Measurements from ENCODE around the gene LCN15.

Gene LCN15

GRCh38 chr9:136754059-136754572, 10.2 kb downstream of the LCN15 start:
- DNase-seq, result no peak

DNA sequence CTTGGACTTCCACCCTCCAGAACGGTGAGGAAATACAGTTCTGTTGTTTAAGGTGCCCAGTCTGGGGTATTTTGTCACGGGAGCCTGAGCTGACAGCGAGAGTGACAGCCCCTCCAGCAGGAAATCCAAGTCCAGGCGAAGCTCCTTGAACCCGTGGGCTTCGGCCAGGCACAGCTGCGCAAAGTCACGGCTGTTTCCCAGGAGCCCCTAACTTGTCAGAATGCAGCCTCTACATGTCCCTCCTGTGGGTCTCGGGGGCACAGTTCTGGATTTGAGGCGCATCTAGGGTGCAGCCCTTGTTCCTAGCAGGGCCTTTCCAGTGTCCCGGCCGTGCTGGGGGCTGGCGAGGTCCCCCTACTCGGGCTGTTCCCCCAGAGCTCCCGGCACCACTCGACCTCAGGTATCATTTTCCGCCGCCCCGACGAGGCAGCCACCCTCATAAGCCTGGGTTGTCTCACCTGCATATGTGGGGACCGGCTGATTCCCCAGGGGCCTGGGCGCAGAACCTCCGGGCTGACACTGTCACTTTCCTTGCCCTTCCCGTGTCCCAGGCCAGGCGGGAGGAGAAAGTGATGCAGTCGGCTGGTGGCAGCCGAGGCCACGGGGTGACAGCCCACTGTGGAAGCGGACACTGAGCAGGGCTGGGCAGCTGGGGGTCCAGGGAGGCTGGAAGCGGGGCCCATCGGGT, 10.8 kb downstream of the LCN15 start:
- no peak for DNase-seq

DNA sequence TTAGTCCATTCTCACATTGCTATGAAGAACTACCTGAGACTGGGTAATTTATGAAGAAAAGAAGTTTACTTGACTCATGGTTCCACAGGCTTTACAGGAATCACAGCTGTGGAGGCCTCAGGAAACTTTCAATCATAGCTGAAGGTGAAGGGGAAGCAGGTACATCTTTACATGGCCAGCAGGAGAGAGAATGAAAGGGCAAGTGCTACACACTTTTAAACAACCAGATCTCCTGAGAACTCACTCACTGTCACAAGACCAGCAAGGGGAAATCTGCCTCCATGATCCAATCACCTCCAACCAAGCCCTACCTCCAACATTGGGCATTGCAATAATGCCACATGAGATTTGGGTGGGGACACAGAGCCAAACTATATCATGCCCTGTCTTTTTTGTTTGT, 12.5 kb downstream of the LCN15 start:
- DNase-seq, result no peak

DNA sequence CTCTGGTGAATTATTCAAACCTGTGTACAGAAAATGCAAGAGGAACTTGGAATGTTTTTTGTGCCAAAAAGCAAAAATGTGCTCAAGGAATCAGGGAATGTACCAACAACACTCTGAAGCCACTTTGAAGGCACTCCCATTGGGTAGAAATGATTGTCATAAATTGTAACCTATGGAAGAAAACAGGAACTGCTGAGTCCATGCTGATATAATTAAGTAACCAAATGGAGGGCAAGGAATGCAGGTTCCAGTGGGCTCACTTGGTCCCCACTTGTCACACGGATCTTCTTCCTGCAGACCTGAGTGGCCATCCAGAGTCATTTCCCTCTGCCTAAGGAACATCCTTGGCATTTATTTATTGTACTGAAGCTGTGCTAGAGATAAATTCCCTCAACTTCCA, 13.1 kb downstream of the LCN15 start:
- no peak for DNase-seq

- DNase-seq, result no peak
These were observed 13.8 kb downstream of the LCN15 start for GRCh38 chr9:136750526-136750925.

DNA sequence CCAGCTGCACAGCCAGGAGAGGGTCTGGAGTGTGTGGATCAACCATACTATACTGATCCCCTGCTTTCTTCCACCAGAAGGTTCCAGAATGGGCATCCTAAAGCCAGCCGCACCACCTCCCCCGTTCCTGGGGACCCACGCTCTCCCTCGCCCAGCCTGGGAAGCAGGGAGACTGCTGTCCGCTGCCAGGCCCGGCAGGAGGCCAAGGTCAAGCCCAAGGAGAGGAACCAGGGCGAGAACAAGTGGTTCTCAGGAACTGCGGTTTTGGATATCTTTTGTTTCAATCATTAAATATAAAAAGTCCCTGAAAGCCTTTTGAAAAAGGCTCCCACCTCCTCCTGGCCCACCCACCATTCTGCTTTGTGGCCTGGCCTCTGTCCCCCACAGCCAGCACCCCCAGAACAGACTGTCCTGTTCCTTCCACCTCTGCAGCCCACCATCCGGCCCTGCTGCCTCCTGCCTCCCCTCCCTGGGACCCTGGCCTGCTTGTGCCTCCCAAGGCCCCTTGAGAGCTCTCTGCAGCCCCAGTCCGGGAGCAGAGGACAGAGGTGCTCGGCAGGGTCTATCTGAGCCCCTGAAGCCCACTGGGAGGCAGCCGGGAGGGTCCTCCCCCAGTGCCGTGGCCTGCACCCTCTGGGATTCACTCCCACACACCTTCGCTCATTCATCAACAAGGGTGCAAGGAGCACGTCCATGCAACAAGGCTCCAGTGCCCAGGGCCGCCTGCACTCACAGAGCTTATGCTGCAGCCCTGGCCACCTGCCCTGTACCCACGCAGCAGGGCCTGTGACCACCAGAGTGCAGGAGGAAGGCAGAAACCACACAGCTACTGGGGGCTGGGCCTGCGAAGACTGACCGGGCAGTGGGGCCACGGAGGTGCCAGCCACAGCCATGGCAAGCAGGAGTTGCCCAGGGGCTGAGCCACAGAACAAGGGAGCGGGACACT, 15.4 kb downstream of the LCN15 start:
- DNase-seq, result no peak

DNA sequence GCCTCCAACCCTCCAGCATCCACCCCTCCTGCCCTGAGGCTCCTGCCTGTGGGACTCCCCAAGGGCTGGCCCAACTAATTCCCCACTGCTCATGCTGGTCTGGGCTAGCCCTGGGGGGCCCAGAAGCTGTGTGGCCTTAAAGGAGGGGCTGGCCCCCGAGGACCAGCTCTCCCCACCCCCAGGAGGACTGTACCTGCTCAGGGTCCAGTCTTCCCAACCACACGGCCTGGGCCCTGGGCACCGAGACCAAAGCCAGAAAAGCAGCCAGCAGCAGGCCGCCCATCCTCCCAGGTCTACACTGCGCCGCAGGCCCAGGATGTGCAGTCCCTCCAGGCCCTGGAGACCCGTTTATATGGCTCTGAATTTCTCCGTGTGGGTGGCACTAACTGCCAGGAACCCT, 16.1 kb downstream of the LCN15 start, which contains the start of gene LCN6:
Gene LCN6 (minus strand): TSS at position 325 of the 400 bp plus-strand sequence. CDS start 42 bp downstream, at position 283.
- no peak for DNase-seq

DNA sequence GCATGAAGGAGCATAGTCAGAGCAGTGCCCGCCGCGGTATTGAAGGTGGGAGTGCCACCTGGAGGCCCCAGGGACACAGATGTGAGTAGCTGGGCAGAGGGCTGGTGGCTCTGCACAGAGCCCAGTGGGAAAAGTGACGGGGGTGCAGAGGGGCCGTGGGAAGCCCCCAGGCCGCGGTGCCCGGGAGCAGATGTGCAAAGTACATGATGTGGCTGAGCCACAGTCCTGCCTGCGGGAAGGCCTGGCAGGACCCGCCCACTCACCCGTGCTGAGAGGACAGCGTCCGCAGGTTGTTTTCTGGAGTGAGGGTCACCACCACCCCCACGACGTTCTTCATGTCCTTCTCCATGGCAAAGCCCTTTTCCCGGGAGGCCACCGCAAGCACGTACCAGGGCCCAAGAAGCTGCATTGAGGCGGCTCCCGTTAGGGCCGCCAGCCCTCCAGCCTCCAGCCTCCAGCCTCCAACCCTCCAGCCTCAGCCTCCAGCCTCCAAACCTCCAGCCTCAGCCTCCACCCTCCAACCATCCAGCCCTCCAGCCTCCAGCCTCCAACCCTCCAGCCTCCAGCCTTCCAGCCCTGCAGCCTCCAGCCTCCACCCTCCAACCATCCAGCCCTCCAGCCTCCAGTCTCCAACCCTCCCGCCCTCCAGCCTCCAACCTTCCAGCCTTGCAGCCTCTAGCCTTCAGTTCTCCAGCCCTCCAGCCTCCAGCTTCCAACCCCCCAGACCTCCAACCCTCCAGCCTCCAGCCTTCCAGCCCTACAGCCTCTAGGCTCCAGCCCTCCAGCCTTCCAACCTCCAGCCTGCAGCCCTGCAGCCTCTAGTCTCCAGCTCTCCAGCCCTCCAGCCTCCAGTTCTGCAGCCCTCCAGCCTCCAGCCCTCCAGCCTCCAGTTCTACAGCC, 16.9 kb downstream of the LCN15 start:
- no peak for DNase-seq

GRCh38 chr9:136746621-136747020, 17.7 kb downstream of the LCN15 start:
- DNase-seq, result no peak

DNA sequence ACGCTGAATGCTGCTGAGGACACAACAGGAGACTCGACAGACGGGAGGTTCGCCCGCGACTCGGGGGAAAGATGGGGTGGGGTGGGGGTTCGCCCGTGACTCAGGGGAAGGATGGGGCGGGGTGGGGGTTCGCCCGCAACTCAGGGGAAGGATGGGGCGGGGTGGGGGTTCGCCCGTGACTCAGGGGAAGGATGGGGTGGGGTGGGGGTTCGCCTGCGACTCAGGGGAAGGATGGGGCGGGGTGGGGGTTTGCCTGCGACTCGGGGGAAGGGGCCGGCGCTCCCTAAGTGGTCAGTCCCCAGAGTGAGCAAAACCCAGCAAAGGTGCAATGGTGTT, 18.2 kb downstream of the LCN15 start:
- no peak for DNase-seq

GRCh38 chr9:136745389-136746154, 18.7 kb downstream of the LCN15 start:
- no peak for DNase-seq

DNA sequence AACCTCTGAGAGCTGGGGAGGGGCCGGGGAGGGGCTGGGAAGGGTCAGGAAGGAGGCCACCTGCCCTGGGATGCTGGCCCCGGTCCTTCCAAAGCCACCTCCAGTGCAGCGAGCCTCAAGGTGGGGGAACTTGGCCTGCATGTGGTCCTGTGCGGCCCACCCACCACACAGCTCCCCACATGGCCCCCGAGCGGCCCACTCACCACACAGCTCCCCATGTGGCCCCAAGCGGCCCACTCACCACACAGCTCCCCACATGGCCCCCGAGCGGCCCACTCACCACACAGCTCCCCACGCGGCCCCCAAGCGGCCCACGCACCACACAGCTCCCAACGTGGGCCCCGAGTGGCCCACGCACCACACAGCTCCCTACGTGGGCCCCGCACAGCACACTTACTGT, 19.5 kb downstream of the LCN15 start:
- DNase-seq, result no peak

DNA sequence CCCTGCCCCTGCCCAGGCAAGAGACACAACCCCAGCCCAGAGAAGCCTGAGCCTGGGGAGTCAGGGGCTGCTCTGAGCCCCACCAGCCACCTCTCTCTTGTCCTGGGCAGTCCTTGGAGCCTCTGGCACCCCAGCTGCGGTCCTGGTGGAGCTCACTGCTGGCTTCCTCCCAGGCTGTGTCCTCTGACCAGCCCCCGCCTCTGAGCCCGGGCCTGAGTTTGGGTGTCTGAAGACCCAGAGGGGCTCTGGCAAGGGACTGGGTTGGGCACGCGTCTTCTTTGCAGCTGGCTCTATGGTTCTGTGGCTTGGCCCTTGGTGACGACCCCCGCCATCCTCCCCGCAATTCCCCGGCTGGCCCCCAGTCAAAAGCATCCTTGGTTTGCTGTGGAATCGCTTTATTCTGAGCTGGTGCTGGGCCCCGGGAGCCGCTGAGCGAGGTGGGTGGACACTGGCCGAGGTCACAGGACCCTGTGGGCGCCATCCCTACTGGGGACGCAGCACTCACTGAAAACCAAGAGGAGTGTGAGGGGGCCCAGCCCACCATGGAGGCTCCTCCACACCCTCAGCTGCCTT, 20.6 kb downstream of the LCN15 start:
- no peak for DNase-seq

GRCh38 chr9:136742591-136743391, 21.5 kb downstream of the LCN15 start, which contains the start of gene LCN10:
LCN10 (minus strand) TSS chr9:136742940; CDS start chr9:136742903, 37 bp downstream.
- no peak for DNase-seq

DNA sequence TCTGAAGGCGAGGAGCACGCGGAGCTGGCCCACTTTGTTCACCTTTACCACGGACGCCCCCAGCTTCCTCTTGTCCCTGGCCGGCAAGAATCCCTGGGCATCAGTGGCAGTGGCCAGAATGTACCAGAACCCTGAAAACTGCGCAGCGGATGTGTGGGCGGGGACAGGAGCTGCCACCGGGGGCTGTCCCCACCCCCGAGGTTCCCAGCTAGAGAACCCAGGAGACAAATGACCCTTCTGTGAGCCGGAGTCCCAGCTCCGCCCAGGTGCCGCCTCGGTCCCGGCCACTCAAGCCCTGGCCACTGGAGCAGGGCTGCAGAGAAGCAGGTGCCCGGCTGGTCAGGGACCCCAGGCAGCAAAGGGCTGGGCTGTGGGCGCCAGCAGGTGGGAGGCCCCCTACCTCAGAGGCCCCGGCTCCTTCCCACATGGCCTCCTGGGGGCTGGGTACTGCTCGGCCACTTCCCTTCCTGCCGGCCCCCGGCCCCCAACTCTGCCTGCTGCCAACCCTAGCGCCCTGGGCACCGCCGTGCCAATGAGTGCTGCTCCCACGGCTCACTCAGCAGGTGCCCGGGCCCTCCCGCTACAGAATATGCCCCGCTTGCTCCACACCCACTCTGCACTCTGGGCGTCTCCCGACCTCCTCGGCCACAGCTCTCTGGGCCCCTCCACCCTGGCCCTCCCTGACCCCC, 22.3 kb downstream of the LCN15 start:
- DNase-seq, result no peak

GRCh38 chr9:136740971-136741882, 23.1 kb downstream of the LCN15 start:
- no peak for DNase-seq

- no peak for DNase-seq
These were observed 23.8 kb downstream of the LCN15 start for GRCh38 chr9:136740491-136740890.

DNA sequence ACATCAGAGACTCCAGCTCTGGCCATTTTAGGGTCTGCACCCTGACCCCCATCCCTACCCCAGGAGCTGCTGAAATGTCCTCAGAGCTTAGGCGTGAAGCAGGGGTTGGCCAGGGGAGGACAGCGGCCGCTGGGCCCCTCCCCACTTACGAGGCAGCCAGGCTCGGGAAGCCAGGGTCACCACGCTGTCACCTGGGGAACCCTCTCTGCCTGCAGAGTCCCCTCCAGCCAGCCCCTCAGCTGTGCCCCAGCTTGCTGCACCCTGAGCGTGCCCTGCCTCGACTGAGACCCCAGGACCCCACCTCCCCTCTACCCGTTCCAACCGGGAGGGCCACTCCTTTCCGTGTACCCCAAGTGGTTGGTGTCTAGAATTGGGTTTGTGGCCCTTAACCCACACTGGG, 24.2 kb downstream of the LCN15 start:
- DNase-seq, result no peak

GRCh38 chr9:136739509-136739908, 24.8 kb downstream of the LCN15 start:
- no peak for DNase-seq
